ENCODE measurements around the gene GPC6.

DNA sequence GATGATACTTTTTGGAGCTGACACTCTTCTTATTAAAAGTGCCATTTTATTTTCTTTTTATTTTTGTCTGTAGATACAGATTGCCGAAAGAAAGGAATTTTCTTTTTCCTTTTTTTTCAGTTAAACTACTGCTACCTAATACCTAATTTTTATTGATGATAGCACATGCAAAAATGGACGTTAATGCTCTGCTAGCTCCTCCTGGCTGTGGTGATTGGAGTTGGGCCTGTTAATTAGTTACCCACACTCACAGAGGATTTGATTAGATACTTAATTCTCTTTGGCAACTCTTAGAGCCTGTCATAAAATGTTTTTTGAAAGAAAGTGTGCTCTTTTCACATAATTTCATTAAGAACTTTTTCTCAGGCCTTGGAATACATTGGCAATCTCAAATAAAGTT, 886.1 kb downstream of the GPC6 start:
- TF ChIP-seq GATA3 (IDR thresholded peaks at IDR 0.05; ENCODE audit: low read depth, low read length) (no peak), GATA2 (IDR thresholded peaks at IDR 0.05; ENCODE audit: low read depth, low read length) (no peak)

All from SH-SY5Y (cell line).